Germinal center (tissue), 1 donor: ENCODE results near the gene N4BP2L2.
"Not testable (repeated sequence)": the region's sequence is repeated elsewhere in the genome, so short reads cannot be mapped to it uniquely, and the experiment has no call there.

Source experiments
- DNase-seq: peaks from one replicate; pipeline ENCODE4 v3.0.0; 2012; ENCODE audit warnings: mixed read lengths, low spot score

The N4BP2L2 gene

DNA sequence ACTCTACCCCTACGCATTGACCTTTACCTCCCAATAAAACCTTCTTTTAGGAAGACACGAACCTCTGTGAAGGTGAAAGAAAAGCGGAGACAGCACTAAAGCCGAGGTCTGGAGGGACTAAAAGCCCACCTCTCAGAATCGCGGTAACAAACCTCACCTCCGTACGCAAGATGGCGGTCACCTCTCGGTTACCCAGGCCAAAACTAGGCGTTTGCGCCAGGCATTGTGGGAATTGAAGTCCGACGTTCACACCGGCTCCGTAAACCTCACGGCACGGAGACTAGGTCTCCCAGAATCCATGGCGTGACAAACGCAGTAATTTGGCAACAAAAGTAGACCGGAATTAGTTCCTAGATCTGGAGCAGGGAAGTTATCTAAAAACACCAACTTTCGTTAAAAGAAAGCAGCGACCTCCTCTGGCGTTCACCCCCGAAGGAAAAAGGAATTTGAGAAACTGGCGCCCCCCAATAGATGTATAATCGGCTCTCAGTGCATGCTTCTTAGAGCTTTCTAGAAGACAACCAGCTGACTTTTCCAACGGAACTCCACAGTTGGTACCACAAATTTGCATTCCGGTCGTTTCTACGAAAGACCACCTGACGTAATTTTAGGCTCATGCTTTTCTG lies at the start of gene N4BP2L2:
Gene N4BP2L2, minus strand, starts transcription at position 175 of the 626 bp plus-strand sequence. CDS start 1,768 bp downstream, outside the sequence.
- peak; percentile 89 for DNase-seq

DNA sequence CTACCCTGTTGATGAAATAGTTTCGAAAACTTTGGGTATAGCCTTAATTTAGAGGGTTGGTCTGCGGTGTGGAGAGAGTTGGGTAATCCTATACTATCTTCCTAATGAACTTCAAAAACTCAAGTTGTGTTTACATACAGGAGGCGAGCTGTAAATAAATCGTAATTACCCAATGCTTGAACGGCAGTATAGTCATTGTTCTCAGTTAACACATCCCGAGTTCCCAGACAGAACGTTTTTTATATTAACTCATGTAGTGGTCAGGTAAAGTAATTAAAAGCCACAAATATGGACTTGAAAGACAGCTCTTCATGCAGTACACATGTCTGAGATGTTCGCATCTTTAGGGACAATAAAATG lies 49.2 kb upstream of the N4BP2L2 start:
- DNase-seq, result no peak

DNA sequence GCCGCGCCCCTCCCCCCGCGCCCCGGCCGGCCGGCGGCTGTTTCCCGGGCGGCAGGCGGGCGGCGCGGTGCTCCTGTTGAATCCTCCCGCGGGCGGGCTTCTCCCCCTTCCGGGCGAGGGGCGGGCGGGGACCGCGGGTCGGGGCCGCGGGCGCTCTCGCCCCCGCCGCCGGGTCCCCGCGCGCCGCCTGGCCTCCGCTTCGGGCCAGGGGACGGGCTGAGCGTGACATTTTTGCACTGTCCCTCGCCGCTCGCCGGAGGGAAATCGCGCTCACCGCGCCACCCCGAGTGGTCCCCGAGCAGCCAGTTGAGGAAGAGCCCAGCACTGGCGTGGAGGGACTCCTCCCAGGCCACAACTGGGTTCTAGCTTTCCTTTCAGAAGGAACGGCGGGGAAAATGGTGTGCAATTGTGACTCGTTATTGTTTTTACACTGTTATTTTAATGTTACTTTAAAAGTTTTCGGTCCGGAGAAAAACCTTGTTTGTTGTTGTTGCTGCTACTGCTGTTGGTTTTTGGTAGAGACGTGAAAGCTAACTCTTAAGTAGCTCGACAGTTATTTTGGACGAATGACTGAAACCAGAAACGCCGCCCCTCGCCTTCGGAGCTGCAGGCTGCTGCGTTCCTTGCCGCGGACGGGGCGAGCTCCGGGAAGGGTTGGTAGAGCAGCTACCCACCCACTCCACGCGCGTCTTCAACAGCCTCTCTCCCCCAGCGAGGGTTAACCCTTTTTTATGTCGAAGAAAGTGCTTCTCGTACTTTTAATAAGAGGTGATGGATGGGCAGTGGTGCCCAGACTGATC lies 48.6 kb upstream of the N4BP2L2 start:
- DNase-seq, result peak; percentile 60

DNA sequence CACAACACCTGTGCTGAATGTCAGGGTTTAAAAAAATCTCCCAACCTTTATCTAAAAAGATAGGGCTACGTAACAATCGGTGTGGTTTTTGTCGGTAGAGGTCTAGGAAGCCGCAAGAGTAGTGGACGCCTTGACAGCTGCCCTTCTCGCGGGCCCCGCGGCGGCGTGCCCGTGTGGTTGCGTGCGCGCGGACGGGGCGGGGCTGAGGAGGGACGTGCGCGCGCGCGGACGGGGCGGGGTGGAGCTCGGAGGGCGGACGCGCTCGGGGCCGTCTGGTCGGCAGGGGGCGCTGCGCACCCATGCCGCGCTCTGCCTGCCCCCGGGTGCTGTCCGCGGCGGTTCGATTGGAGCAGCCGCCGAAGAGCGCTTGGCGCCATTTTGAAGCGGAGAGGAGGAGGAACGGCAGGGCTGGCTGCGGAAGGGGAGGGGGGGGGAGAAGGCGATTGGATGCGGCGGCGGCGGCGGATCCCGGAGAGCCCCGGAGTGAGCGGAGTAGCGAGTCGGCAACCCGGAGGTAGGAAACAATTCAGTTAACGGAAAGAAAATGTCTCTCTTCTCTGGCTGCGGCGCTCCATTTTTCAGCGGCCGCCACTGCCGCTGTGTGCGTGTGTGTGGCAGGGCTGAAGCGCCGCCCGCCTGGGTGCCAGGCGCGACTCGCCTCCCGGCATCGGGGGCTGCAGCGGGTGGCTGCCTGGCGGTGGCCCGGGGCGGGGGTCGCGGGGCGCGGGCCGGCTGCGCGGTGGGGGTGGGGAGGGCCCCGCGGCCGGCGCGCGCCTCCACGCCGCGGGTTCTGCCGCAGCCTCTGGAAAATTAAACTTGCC lies 47.7 kb upstream of the N4BP2L2 start, which contains the start of gene PDS5B:
Gene PDS5B, plus strand, starts transcription at position 373 of the 821 bp plus-strand sequence. CDS start 62,321 bp downstream, outside the sequence.
- DNase-seq, result peak; percentile 94

DNA sequence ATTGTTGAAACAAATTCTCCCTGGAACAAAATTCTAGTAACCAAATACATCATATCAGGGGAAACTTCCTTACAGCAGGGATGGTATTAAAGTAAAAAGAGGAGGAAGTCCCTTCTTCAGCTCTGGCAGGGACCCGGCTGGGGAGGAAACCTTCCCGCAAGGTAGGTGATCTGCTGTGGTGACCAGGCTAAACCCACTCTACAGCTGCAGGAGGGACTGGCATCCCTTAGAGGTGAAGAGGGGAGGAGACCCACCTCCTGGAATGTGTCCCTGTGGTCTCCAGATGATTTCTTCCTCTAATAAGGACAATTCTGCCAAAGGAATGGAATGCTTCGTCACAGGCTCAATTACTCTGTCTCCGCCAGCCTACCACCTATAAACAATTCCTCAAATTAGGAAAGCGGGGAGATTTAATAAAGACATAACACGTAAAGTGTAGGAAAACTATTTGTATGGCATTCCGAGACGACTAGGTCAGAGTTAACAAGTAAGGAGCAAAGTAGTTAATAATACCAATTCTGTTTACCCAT lies 47.0 kb upstream of the N4BP2L2 start:
- DNase-seq, result peak; percentile 12

DNA sequence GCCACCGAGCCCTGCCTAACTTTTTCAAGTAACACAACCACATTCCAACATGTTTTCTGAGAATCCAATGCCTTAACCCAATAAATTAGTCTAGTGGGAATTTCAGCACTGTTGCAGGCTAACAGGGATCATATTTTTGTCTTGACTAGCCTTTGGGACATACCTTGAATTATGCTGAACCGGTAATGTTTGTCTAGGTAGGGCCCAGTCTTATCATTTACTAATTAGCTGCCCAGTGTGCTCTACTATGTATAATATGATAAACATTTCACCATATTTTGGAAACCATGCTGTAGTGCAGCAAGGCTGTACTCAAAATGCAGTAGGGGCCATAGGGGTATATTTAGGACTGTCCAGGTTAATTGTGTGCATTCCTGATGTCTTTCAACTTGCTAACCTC lies 44.4 kb upstream of the N4BP2L2 start:
- DNase-seq, result no peak

DNA sequence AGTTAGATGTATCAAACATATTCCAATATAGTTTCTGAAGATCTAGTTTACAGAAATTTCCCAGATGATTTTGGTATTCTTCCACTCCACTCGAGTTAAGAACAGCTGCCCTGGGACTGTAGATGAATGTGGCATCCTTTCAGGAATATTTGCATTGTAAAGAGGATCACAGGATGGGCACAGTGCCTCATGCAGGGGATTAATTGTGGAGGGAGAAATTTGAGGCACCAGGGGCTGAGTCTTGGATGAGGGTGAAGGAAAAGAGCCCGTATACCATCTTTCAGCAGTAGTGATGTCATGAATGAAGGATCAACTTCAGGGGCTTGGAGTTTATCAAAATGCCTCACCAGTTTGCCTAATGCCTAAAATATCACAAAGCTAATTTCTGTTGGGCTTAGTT lies 43.7 kb upstream of the N4BP2L2 start:
- no peak for DNase-seq

DNA sequence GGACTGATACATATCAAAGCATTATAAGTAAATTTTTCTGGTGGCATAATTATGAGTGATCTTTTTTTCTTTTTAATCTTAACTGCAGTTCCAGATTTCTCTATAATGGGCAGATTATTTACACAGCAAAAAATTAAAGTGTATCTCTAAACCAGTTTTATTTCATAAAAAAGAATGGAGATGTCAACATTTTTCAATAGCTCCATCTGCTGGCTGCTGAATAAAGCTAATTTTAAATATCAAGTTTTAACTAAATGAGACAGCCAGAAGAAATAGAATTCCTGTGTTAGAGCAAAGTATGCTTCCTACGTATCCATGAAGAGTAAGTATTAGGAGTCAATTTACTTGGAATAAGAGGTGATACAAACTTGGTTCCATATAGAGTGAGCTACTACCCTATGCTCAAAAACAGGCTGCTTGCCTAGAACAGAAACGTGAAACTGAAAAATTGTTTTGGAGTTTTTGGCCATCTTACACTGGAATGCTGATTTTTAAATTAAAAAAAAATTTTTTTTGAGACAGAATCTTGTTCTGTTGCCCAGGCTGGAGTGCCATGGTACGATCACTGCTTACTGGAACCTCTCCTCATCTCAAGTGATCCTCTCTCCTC lies 42.7 kb upstream of the N4BP2L2 start:
- DNase-seq, result peak; percentile 23

DNA sequence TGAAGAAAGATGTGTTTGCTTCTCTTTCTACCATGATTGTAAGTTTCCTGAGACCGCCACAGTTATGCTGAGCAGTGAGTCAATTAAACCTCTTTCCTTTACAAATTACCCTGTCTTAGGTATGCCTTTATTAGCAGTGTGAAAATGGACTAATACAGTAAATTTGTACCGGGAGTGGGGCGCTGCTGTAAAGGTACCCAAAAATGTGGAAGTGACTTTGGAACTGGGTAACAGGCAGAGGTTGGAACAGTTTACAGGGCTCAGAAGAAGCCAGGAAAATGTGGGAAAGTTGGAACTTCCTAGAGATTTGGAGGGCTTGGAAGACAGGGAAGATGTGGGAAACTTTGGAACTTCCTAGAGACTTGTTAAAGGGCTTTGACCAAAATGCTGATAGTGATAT lies 38.4 kb upstream of the N4BP2L2 start:
- DNase-seq, result no peak

DNA sequence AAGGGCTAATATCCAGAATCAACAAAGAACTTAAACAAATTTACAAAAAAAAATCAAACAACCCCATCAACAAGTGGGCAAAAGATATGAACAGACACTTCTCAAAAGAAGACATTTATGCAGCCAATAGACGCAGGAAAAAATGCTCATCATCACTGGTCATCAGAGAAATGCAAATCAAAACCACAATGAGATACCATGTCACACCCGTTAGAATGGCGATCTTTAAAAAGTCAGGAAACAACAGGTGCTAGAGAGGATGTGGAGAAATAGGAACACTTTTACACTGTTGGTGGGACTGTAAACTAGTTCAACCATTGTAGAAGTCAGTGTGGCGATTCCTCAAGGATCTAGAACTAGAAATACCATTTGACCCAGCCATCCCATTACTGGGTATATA lies 37.1 kb upstream of the N4BP2L2 start:
- not testable (repeated sequence) for DNase-seq

DNA sequence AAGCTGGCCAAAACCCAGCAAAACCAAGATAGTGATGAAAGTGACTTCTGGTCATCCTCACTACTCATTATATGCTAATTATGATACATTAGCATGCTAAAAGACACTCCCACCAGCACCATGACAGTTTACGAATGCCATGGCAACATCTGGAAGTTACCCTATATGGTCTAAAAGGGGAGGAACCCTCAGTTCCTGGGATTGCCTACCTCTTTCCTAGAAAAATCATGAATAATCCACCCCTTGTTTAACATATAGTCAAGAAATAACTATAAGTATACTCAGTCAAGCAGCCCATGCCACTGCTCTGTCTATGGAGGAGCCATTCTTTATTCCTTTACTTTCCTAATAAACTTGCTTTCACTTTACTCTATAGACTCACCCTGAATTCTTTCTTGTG lies 22.2 kb upstream of the N4BP2L2 start:
- not testable (repeated sequence) for DNase-seq

DNA sequence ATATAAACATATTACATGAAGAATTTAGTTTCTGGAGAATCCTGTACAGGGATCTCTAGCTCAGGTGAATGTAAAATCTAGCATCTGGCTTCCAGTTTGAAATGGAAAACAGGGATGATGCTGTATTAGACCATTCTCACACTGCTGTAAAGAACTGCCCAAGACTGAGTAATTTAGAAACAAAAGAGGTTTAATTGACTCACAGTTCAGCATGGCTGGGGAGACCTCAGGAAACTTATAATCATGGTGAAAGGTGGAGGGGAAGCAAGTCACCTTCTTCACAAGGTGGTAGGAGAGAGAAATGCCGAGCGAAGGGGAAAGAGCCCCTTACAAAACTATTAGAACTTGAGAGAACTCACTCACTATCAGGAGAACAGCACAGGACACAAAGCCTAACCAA lies 17.0 kb upstream of the N4BP2L2 start:
- no peak for DNase-seq

DNA sequence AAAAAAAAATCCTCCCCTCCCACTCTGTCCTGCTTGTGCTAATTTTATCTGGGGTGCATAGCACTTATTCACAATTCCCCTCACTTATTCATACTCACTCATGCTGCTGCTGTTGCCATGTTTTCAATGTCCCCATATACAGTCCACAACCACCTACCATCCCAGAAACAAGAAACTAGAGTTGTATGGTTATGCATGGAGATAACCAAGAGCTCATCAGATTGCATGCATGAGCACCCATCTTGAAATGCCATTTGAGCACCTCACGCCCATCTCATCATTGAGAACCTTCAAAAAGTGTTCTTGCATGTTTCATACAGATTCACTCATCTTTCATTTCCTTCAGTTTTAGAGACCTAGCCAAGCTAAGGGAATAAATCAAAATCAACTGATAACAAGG lies 15.1 kb upstream of the N4BP2L2 start:
- no peak for DNase-seq

DNA sequence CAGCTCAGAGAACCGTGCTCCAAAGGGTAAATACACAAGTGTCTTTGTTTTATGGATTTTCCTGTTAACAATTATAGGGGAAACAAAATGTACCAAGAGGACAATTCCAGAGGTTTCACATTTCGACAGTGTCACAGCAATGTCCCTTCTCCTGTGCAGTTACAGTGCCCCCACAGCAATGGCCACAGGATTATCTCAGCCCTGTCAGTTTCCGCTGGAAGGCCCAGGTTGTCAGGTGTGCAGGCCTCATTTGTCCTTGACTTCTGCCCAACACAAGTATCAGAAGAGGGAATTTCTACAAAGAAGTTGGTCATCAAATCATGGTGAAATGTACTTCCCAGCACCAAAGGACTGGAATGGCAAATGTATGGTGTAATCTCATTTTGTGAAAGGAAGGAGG lies 11.2 kb upstream of the N4BP2L2 start:
- no peak for DNase-seq

DNA sequence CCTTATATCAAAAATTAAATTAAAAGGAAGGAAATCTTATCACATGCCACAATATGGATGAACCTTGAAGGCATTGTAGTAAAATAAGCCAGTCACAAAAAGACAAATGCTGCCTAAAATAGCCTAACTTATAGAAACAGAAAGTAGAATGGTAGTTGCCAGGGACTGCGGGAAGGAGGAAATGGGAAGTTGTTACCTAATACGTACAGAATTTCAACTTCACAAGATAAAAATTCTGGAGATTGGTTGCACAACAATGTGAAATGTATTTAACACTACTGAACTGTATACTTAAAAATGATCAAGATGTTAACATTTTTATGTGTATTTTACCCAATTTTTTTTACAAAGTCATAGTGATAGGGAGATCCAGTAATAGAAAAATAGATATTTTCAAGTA lies 10.2 kb upstream of the N4BP2L2 start:
- DNase-seq, result no peak

DNA sequence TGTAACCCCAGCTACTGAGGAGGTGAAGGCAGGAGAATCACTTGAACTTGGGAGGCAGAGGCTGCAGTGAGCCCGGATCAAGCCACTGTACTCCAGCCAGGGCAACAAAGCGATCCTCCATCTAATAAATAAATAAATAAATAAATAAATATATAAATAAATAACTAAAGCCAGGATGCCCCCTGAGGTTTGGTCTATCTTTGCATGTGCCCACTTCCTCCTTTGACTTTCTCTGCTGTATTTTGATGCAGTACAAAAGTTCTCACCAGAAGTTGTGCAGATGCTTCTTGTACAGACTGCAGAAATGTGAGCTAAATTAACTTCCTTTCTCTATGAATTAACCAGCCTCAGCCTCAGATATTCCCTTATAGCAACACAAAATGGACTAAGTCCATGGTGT lies 6.5 kb upstream of the N4BP2L2 start:
- DNase-seq, result peak; percentile 36

DNA sequence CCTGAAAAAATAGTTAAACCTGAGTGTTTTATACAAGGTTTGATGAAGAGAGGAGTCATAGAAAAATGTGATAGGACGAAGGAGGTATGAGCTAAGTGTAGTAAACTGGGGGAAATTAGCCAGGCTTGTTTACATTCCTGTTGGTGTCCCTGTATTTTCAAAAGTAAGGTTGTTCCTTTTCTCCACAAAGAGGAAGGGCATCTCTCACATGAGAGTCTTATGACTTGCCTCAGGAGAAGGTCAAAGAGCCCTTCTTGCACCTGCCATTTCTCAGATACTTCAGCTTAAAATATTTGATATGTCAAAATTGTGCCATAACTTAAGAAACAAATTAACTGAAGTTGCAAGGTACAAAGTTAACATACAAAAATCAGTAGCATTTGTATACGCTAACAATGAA lies 3.6 kb upstream of the N4BP2L2 start:
- no peak for DNase-seq

DNA sequence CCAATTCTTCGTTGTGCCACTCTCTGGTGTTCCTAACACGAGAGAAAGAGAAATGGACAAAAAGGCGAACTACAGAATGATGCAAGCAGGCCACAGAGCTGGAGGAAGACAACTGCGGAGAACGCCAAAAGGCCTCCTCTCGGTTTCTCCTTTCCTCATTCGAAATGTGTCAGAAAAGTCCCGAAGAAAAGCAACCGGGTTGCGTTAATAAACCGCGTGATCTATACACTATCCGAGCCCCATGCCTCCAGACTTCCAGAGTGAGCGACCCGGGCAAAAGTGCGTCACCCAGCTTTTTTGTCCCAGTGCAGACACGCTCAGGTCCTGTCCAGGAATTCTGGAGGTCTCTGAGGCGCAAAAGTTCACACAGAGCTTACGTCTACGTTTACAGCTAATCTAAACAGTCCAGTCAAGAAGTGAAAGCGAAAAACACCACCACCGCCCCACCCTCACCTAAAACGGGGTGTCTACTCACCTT lies 413 bp downstream of the N4BP2L2 start:
- DNase-seq, result peak; percentile 65

DNA sequence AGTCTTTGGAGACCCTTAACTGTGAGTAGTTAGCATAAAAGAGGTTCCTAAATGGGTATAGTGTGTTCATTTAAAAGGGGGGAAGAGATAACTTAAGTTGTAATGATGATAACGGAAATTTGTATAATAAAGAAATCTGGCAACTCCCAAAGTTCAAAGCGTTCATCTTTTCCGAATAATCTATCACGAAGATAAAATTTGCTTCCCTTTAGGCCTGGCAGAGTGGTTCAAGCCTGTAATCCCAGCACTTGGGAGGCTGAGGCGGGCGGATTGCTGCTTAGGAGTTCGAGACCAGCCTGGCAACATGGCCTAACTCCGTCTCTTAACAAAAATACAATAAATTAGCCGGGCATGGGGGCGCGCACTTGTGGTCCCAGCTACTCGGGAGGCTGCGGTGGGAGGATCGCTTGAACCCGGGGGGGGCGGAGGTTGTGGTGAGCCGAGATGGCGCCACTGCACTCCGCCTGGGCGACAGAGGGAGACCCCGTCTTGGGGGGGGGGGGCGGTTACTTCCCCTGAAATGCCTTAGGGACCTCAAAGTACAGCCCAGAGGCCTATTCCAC lies 934 bp downstream of the N4BP2L2 start:
- DNase-seq, result no peak

DNA sequence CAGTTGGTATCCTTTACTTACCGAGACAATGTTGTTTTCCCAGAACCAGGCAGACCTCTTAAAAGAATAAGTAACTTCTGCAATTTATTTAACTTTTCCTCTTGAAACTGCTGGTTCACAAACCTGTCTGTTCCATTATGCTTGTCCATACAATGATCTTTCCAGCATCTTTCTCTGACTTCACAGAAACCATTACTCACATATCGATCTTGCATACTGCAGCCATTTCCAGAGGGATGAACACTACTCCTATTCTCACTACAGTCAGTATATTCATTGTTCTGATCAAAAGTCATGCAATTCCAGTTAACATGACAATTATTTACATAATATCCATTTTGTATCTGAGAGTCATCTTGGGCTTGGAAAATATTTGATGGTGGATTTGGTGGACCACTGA lies 2.8 kb downstream of the N4BP2L2 start:
- DNase-seq, result no peak

DNA sequence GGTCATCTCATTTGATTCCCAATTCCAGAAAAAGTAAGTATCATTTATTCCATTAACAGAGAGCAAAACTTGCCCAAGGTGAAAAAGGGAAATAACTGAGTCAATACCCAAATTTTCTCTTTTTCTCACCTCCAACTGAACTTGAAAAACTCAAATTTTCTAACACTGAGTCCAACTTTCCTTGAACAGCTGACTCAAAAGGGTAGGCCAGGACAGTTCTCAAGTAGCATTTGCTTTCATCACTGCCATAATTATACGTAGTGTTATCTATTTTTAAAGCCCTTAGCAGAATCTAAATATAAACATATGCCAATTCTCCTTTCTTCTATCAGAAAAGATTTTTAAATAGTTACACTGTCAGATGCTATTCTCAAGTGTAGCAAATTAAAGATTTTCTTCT lies 3.5 kb downstream of the N4BP2L2 start:
- DNase-seq, result no peak

DNA sequence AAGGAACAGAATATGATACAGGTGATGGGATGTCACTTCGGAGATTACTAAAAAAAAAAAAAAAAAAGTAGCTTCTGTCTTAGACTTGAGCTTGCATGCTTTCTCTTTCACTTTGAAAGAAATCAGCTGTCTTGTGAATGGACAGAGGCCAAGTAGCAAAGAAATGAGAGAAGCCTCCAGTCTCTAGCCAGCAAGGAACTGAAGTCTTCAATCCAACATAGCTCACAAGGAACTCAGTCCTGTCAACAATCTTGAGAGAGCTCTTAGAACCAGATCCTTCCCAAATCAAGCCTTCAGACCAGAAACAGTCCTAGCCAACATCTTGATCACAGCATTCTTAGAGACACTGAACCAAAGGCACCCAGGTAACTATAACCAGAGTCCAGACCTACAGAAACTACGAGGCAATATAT lies 7.7 kb downstream of the N4BP2L2 start:
- DNase-seq, result no peak
